ENCODE measurements around the gene ZNF438.

The ZNF438 gene

GRCh38 chr10:30873411-30873810, 158.3 kb downstream of the ZNF438 start:
- Histone ChIP-seq H3K27me3 (ENCODE audit: insufficient read depth, poor library complexity, severe bottlenecking) (no peaks in the 10 kb centered on the region), H3K4me3 (replicated peaks; ENCODE audit: insufficient read depth, low read length) (no peak overlapping the region), H3K27ac (replicated peaks) (no peak overlapping the region)
- no peak for TF ChIP-seq SPI1 (IDR thresholded peaks at IDR 0.05; ENCODE audit: borderline replicate concordance, low read depth)
- TF ChIP-seq, protein P1, sequence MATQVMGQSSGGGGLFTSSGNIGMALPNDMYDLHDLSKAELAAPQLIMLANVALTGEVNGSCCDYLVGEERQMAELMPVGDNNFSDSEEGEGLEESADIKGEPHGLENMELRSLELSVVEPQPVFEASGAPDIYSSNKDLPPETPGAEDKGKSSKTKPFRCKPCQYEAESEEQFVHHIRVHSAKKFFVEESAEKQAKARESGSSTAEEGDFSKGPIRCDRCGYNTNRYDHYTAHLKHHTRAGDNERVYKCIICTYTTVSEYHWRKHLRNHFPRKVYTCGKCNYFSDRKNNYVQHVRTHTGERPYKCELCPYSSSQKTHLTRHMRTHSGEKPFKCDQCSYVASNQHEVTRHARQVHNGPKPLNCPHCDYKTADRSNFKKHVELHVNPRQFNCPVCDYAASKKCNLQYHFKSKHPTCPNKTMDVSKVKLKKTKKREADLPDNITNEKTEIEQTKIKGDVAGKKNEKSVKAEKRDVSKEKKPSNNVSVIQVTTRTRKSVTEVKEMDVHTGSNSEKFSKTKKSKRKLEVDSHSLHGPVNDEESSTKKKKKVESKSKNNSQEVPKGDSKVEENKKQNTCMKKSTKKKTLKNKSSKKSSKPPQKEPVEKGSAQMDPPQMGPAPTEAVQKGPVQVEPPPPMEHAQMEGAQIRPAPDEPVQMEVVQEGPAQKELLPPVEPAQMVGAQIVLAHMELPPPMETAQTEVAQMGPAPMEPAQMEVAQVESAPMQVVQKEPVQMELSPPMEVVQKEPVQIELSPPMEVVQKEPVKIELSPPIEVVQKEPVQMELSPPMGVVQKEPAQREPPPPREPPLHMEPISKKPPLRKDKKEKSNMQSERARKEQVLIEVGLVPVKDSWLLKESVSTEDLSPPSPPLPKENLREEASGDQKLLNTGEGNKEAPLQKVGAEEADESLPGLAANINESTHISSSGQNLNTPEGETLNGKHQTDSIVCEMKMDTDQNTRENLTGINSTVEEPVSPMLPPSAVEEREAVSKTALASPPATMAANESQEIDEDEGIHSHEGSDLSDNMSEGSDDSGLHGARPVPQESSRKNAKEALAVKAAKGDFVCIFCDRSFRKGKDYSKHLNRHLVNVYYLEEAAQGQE (IDR thresholded peaks at IDR 0.05; ENCODE audit: insufficient replicate concordance, low read depth): no peak
- TF ChIP-seq POLR2AphosphoS5 (IDR thresholded peaks at IDR 0.05; ENCODE audit: low read depth): no peak
- no peak for TF ChIP-seq CTCF (IDR thresholded peaks at IDR 0.05; ENCODE audit: insufficient read depth, low read length)
- no peak for TF ChIP-seq GABPA (IDR thresholded peaks at IDR 0.05; ENCODE audit: low read depth)
- no peak for DNase-seq (ENCODE audit: low read depth in 1 of 2, low spot score in 1 of 2)

DNA sequence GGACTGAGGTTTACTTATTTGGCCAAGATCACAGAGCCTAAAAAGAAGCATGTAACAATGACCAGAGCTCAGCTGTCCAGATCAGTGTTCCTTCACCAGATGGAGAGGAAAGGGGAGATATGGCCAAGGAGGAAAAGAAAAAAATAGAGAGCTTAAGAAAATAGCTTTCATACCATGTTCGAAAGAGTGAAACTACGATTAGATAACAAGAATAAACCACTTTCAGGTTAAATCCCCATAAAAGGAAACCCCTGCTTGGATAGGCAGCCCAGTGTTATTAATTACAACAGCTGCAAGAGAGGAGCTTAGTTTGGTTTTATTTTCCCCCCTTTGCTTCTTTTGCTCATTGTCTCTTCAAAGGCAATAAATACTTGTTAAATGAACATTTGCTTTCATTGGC, 160.8 kb downstream of the ZNF438 start:
- TF ChIP-seq POLR2AphosphoS5 (IDR thresholded peaks at IDR 0.05; ENCODE audit: low read depth): no peak
- TF ChIP-seq CTCF (IDR thresholded peaks at IDR 0.05; ENCODE audit: insufficient read depth, low read length): no peak
- TF ChIP-seq, protein P1 (IDR thresholded peaks at IDR 0.05; ENCODE audit: insufficient replicate concordance, low read depth): no peak
- TF ChIP-seq SPI1 (IDR thresholded peaks at IDR 0.05; ENCODE audit: borderline replicate concordance, low read depth): no peak
- no peak for TF ChIP-seq GABPA (IDR thresholded peaks at IDR 0.05; ENCODE audit: low read depth)
- no peak for DNase-seq (ENCODE audit: low read depth in 1 of 2, low spot score in 1 of 2)
- Histone ChIP-seq H3K4me3 (replicated peaks; ENCODE audit: insufficient read depth, low read length) (no peak overlapping the region), H3K27ac (replicated peaks) (no peak overlapping the region), H3K27me3 (ENCODE audit: insufficient read depth, poor library complexity, severe bottlenecking) (no peaks in the 10 kb centered on the region)

- Histone ChIP-seq H3K27ac (replicated peaks) (no peak overlapping the region), H3K4me3 (replicated peaks; ENCODE audit: insufficient read depth, low read length) (no peak overlapping the region), H3K27me3 (ENCODE audit: insufficient read depth, poor library complexity, severe bottlenecking) (no peaks in the 10 kb centered on the region)
- TF ChIP-seq POLR2AphosphoS5 (IDR thresholded peaks at IDR 0.05; ENCODE audit: low read depth): no peak
- TF ChIP-seq SPI1 (IDR thresholded peaks at IDR 0.05; ENCODE audit: borderline replicate concordance, low read depth): no peak
- TF ChIP-seq, protein P1 (IDR thresholded peaks at IDR 0.05; ENCODE audit: insufficient replicate concordance, low read depth): no peak
- TF ChIP-seq CTCF (IDR thresholded peaks at IDR 0.05; ENCODE audit: insufficient read depth, low read length): no peak
- no peak for TF ChIP-seq GABPA (IDR thresholded peaks at IDR 0.05; ENCODE audit: low read depth)
- no peak for DNase-seq (ENCODE audit: low read depth in 1 of 2, low spot score in 1 of 2)
Measured at GRCh38 chr10:30869566-30869965, 162.1 kb downstream of the ZNF438 start.
